ENCODE data around the gene STPG2. TPM values are rescaled to one million over a fixed set of nuclear protein-coding genes. Genes with fewer than 3 reads are reported as not detected.
"Not testable (repeated sequence)": the region's sequence is repeated elsewhere in the genome, so short reads cannot be mapped to it uniquely, and the experiment has no call there.

STPG2 gene
- total and polyA plus RNA-seq, 12 donors, result 0.04 to 0.58 (median 0.36) TPM

DNA sequence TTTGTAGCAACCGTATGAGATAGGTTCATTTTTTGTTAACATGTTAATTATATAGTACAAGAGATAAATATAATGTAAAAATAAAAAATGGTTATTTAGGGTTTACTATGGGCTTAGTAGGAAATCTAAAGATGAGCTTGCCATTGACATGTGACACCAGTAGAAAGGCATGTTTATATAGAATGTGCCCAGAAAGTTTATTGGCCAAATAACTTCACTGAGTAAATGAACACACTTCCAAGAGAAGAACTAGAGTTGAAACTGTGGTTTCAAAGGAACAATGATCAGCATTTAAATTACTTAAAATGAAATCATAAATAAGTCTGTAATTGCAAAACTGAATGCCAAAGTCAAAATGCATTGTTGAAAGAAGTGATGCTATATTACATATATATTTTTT lies 503.3 kb downstream of the STPG2 start:
- DNase-seq, result no peak
- no peak for TF ChIP-seq CTCF (IDR thresholded peaks at IDR 0.05)
- Histone ChIP-seq H3K36me3 (no peaks in the 10 kb centered on the region), H3K27me3 (no peaks in the 10 kb centered on the region), H3K27ac (no peak overlapping the region), H3K4me3 (no peak overlapping the region), H3K4me1 (peaks cover 0 to 7% (median 0%) of the 10 kb centered on the region in 9 donors), H3K9me3 (no peaks in the 10 kb centered on the region)
- 91 to 93% methylated on average over 1 of the region's 1 CpG for WGBS, 2 donors
- intact Hi-C loops (cut with DNase I), result no loop called here
- ATAC-seq, result no peak

DNA sequence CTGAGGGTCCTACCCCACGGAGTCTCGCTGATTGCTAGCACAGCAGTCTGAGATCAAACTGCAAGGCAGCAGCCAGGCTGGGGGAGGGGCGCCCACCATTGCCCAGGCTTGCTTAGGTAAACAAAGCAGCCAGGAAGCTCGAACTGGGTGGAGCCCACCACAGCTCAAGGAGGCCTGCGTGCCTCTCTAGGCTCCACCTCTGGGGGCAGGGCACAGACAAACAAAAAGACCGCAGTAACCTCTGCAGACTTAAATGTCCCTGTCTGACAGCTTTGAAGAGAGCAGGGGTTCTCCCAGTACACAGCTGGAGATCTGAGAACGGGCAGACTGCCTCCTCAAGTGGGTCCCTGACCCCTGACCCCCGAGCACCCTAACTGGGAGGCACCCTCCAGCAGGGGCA lies 509.4 kb downstream of the STPG2 start:
- H3K36me3 ChIP-seq; intact Hi-C loops (cut with DNase I); DNase-seq; H3K9me3 ChIP-seq; H3K4me3 ChIP-seq; H3K27ac ChIP-seq; H3K27me3 ChIP-seq; H3K4me1 ChIP-seq; ATAC-seq: not testable (repeated sequence)
- WGBS, 2 donors, result 69 to 70% methylated on average over 7 to 8 of the region's 8 CpGs

DNA sequence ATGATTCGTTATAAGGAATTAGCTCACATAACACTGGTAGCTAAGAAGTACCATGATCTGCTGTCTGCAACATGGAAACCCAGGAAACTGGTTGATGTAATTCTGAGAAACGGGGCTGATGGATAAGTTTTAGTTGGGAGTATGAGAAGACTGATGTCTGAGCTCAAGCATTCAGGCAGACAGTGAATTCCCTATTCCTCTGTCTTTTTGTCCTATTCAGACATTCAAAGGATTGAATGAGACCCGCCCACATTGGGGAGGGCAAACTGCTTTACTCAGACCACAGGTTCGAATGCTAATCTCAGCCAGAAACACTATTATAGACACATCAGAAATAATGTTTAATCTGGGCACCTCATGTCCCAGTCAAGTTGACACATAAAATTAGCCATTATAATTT lies 515.5 kb downstream of the STPG2 start:
- ATAC-seq (no peak), DNase-seq (no peak)
- Histone ChIP-seq H3K4me1 (no peaks in the 10 kb centered on the region), H3K36me3 (no peaks in the 10 kb centered on the region), H3K9me3 (peaks cover 0 to 15% (median 0%) of the 10 kb centered on the region in 11 donors), H3K4me3 (no peak overlapping the region), H3K27ac (no peak overlapping the region), H3K27me3 (no peaks in the 10 kb centered on the region)
- TF ChIP-seq CTCF (IDR thresholded peaks at IDR 0.05), result no peak
- intact Hi-C loops (cut with DNase I), result no loop called here
- 73 to 74% methylated on average over 4 of the region's 4 CpGs for WGBS, 2 donors

- Histone ChIP-seq H3K27me3 (no peaks in the 10 kb centered on the region), H3K4me1 (no peaks in the 10 kb centered on the region), H3K4me3 (no peak overlapping the region), H3K9me3 (peaks cover 0 to 35% (median 0%) of the 10 kb centered on the region in 11 donors), H3K36me3 (no peaks in the 10 kb centered on the region), H3K27ac (no peak overlapping the region)
- TF ChIP-seq CTCF (IDR thresholded peaks at IDR 0.05), result no peak
- no peak for ATAC-seq
- DNase-seq, result no peak
- intact Hi-C loops (cut with DNase I), result no loop called here
- WGBS, 2 donors, result 89% methylated on average over 4 of the region's 4 CpGs
Measured at GRCh38 chr4:97624204-97624603, 519.1 kb downstream of the STPG2 start.

- ATAC-seq, result no peak
- no peaks in the 10 kb centered on the region for H3K4me1 ChIP-seq
- DNase-seq, result no peak
- H3K4me3 ChIP-seq, result no peak overlapping the region
- H3K27ac ChIP-seq, result no peak overlapping the region
- no peaks in the 10 kb centered on the region for H3K9me3 ChIP-seq
- intact Hi-C loops (cut with DNase I), result no loop called here
- 15 to 28% methylated on average over 2 of the region's 2 CpGs for WGBS, 2 donors
- TF ChIP-seq CTCF (IDR thresholded peaks at IDR 0.05), result no peak
- no peaks in the 10 kb centered on the region for H3K27me3 ChIP-seq
- H3K36me3 ChIP-seq, result no peaks in the 10 kb centered on the region
Measured at GRCh38 chr4:97605932-97606331, 537.3 kb downstream of the STPG2 start.

All from heart right ventricle (tissue), 16 donors.